H9 (cell line): ENCODE data around the gene TRPV3. TPM values are rescaled to one million over a fixed set of nuclear protein-coding genes. Genes with fewer than 3 reads are reported as not detected.

Experiments
- DNase-seq: peaks from one replicate; pipeline ENCODE4 v3.0.0-alpha.2; 2017
- H2AFZ ChIP-seq: one replicate; pipeline ENCODE4 v1.6.1; 2013; ENCODE audit warnings: mild to moderate bottlenecking, low read length, control low read depth, moderate library complexity
- H2AK5ac ChIP-seq: 2 replicates; pipeline ENCODE4 v1.6.1; 2013; ENCODE audit warnings: low read length, control low read depth, mixed read lengths; ENCODE audit not compliant: insufficient read length
- H2BK120ac ChIP-seq: one replicate; pipeline ENCODE4 v1.6.1; 2013; ENCODE audit warnings: low read depth, mild to moderate bottlenecking, low read length, control low read depth, inconsistent platforms; ENCODE audit not compliant: poor library complexity, severe bottlenecking
- H2BK12ac ChIP-seq: 2 replicates; pipeline ENCODE4 v1.6.1; 2013; ENCODE audit warnings: low read length, control low read depth, mixed read lengths, low read depth; ENCODE audit not compliant: insufficient read length
- H2BK15ac ChIP-seq: 2 replicates; pipeline ENCODE4 v1.6.1; 2013; ENCODE audit warnings: low read depth, low read length, control low read depth
- H2BK20ac ChIP-seq: one replicate; pipeline ENCODE4 v1.6.1; 2013; ENCODE audit warnings: low read depth, mild to moderate bottlenecking, low read length, control low read depth, inconsistent platforms; ENCODE audit not compliant: poor library complexity, severe bottlenecking
- H2BK5ac ChIP-seq: 2 replicates; pipeline ENCODE4 v1.6.1; 2013; ENCODE audit warnings: low read length, control low read depth, mixed read lengths; ENCODE audit not compliant: insufficient read length
- H3K14ac ChIP-seq: 2 replicates; pipeline ENCODE4 v1.6.1; 2013; ENCODE audit warnings: low read length, control low read depth; ENCODE audit not compliant: insufficient read depth
- H3K18ac ChIP-seq: 2 replicates; pipeline ENCODE4 v1.6.1; 2013; ENCODE audit warnings: low read depth, mild to moderate bottlenecking, mixed read lengths, low read length, control low read depth; ENCODE audit not compliant: insufficient read length
- H3K23ac ChIP-seq: 2 replicates; pipeline ENCODE4 v1.6.1; 2013; ENCODE audit warnings: low read length, control low read depth, mixed read lengths, low read depth; ENCODE audit not compliant: insufficient read length
- H3K23me2 ChIP-seq: 2 replicates; pipeline ENCODE4 v1.6.1; 2013; ENCODE audit warnings: low read depth, mild to moderate bottlenecking, mixed read lengths, low read length, control low read depth; ENCODE audit not compliant: insufficient read length, poor library complexity, severe bottlenecking
- H3K27ac ChIP-seq: 2 replicates; pipeline ENCODE4 v1.5.1; 2013; ENCODE audit warnings: low read length, control low read depth, mixed read lengths, low read depth; ENCODE audit not compliant: insufficient read length
- H3K27me3 ChIP-seq: 2 replicates; pipeline ENCODE4 v1.6.1; 2013; ENCODE audit warnings: low read length, control low read depth, inconsistent platforms; ENCODE audit not compliant: insufficient read depth
- H3K4ac ChIP-seq: 2 replicates; pipeline ENCODE4 v1.6.1; 2013; ENCODE audit warnings: low read depth, mild to moderate bottlenecking, control low read depth, inconsistent platforms, low read length, moderate library complexity
- H3K4me1 ChIP-seq: 2 replicates; pipeline ENCODE4 v1.6.1; 2013; ENCODE audit warnings: low read length, control low read depth, inconsistent platforms; ENCODE audit not compliant: insufficient read depth
- H3K4me2 ChIP-seq: 2 replicates; pipeline ENCODE4 v1.6.1; 2013; ENCODE audit warnings: low read length, control low read depth, mixed read lengths; ENCODE audit not compliant: insufficient read length, insufficient read depth
- H3K56ac ChIP-seq: 2 replicates; pipeline ENCODE4 v1.6.1; 2013; ENCODE audit warnings: low read depth, mild to moderate bottlenecking, mixed read lengths, low read length, control low read depth; ENCODE audit not compliant: insufficient read length
- H3K79me1 ChIP-seq: 2 replicates; pipeline ENCODE4 v1.6.1; 2013; ENCODE audit warnings: low read depth, mild to moderate bottlenecking, moderate library complexity, low read length, control low read depth, inconsistent platforms; ENCODE audit not compliant: insufficient read depth, poor library complexity, severe bottlenecking
- H3K79me2 ChIP-seq: 2 replicates; pipeline ENCODE4 v1.6.1; 2013; ENCODE audit warnings: low read length, control low read depth, inconsistent platforms; ENCODE audit not compliant: insufficient read depth
- H3K9ac ChIP-seq: 2 replicates; pipeline ENCODE4 v1.6.1; 2013; ENCODE audit warnings: low read length, control low read depth, mixed read lengths; ENCODE audit not compliant: insufficient read length; ENCODE audit errors: extremely low read depth
- H3K9me3 ChIP-seq: one replicate; pipeline ENCODE4 v1.6.1; 2013; ENCODE audit warnings: low read depth, low read length, inconsistent platforms; ENCODE audit not compliant: control insufficient read depth
- H3T11ph ChIP-seq: one replicate; pipeline ENCODE4 v1.6.1; 2013; ENCODE audit warnings: mild to moderate bottlenecking, low read length, control low read depth, inconsistent platforms
- H4K20me1 ChIP-seq: one replicate; pipeline ENCODE4 v1.6.1; 2013; ENCODE audit not compliant: control insufficient read depth, insufficient read length, insufficient read depth
- H4K5ac ChIP-seq: 2 replicates; pipeline ENCODE4 v1.6.1; 2013; ENCODE audit warnings: low read depth, mild to moderate bottlenecking, mixed read lengths, low read length, control low read depth; ENCODE audit not compliant: insufficient read length
- H4K8ac ChIP-seq: replicated peaks from 2 replicates; pipeline ENCODE4 v1.6.1; 2013; ENCODE audit warnings: low read length, control low read depth, mixed read lengths, low read depth; ENCODE audit not compliant: insufficient read length
- H4K91ac ChIP-seq: 2 replicates; pipeline ENCODE4 v1.6.1; 2013; ENCODE audit warnings: low read depth, mild to moderate bottlenecking, moderate library complexity, mixed read lengths, low read length, control low read depth; ENCODE audit not compliant: insufficient read length
- H3K27ac Mint-ChIP-seq, 3 experiments: 2 replicates in 2 of 3; 3 replicates in 1 of 3; pipeline ENCODE4 v1.8.0; 2020 to 2021; ENCODE audit warnings: mixed read lengths in 3 of 3, mild to moderate bottlenecking in 1 of 3, moderate library complexity in 1 of 3
- H3K27me3 Mint-ChIP-seq: 2 replicates; pipeline ENCODE4 v1.8.0; 2021; ENCODE audit warnings: low read depth, mild to moderate bottlenecking, moderate library complexity, mixed read lengths
- H3K36me3 Mint-ChIP-seq, 3 experiments: 2 replicates in 2 of 3; 3 replicates in 1 of 3; pipeline ENCODE4 v1.8.0; 2020 to 2021; ENCODE audit warnings: low read depth in 3 of 3, mixed read lengths in 3 of 3; ENCODE audit not compliant: insufficient read depth in 1 of 3
- H3K4me1 Mint-ChIP-seq, 2 experiments: 2 replicates each; pipeline ENCODE4 v1.8.0; 2020; ENCODE audit warnings: mixed read lengths in 2 of 2
- H3K4me3 Mint-ChIP-seq, 2 experiments: 2 replicates in 1 of 2; 3 replicates in 1 of 2; pipeline ENCODE4 v1.8.0; 2020 to 2021; ENCODE audit warnings: mild to moderate bottlenecking in 2 of 2, mixed read lengths in 2 of 2, moderate library complexity in 1 of 2
- H3K9me3 Mint-ChIP-seq, 2 experiments: 2 replicates in 1 of 2; 3 replicates in 1 of 2; pipeline ENCODE4 v1.8.0; 2020; ENCODE audit warnings: mild to moderate bottlenecking in 2 of 2, mixed read lengths in 2 of 2, moderate library complexity in 1 of 2
- WGBS: extraction: QIAGEN DNeasy Blood & Tissue Kit; methylation state at CpG from one replicate; pipeline ENCODE4 v1.1.7; 2013; ENCODE audit warnings: missing lambda C conversion rate, low lambda C conversion rate, mixed read lengths; ENCODE audit not compliant: insufficient read length; ENCODE audit errors: extremely low coverage; 5-methylcytosine and 5-hydroxymethylcytosine counted together
- total RNA-seq: library from RNA; stranded (reverse); gene quantifications from 2 replicates; pipeline ENCODE4 v1.2.1, GENCODE V29; 2021
- TF ChIP-seq, protein P1 (sequence below): fragments of 200-600 bp; sonication (generic); conservative IDR thresholded peaks from 3 replicates; pipeline ENCODE4 v1.8.0; 2021; ENCODE audit warnings: antibody characterized with exemption, mild to moderate bottlenecking

TRPV3 gene
- total RNA-seq, 1 experiment from 2014 or later, result 0.63 TPM

GRCh38 chr17:3485481-3486068, 72.0 kb downstream of the TRPV3 start:
- Histone ChIP-seq H4K5ac (no peak overlapping the region), H2BK5ac (no peak overlapping the region), H4K20me1 (no peaks in the 10 kb centered on the region), H2BK12ac (no peak overlapping the region), H3K56ac (no peak overlapping the region), H3K23ac (no peak overlapping the region), H3K4me1 (peaks cover 7% of the 10 kb centered on the region; the same call in 1 of the 2 replicates), H4K91ac (no peak overlapping the region), H3K27ac (no peak overlapping the region), H3K9me3 (no peaks in the 10 kb centered on the region), H3K27me3 (no peaks in the 10 kb centered on the region), H2AFZ (no peak overlapping the region), H3K79me1 (no peaks in the 10 kb centered on the region), H2BK120ac (no peak overlapping the region), H3K4ac (no peak overlapping the region), H3K14ac (no peak overlapping the region), H3K4me2 (no peak overlapping the region), H3K18ac (no peak overlapping the region), H3K23me2 (no peaks in the 10 kb centered on the region), H2BK20ac (no peak overlapping the region), H3K9ac (no peak overlapping the region), H2AK5ac (no peak overlapping the region), H3T11ph (no peak overlapping the region), H3K79me2 (no peaks in the 10 kb centered on the region), H2BK15ac (no peak overlapping the region), H4K8ac (no peak overlapping the region)
- WGBS, result no CpG with 5 or more reads among the region's 8 CpGs
- Mint-ChIP-seq H3K9me3 (no peaks in the 10 kb centered on the region), H3K36me3 (no peaks in the 10 kb centered on the region), H3K27me3 (no peaks in the 10 kb centered on the region; the same call in 1 of the 2 replicates), H3K4me1 (peaks cover 48 to 62% of the 10 kb centered on the region in 2 experiments), H3K4me3 (no peak overlapping the region), H3K27ac (peak overlapping the region in 1 of 3 experiments; percentile 7; a peak in 1 of 7 replicates)
- TF ChIP-seq, protein P1, sequence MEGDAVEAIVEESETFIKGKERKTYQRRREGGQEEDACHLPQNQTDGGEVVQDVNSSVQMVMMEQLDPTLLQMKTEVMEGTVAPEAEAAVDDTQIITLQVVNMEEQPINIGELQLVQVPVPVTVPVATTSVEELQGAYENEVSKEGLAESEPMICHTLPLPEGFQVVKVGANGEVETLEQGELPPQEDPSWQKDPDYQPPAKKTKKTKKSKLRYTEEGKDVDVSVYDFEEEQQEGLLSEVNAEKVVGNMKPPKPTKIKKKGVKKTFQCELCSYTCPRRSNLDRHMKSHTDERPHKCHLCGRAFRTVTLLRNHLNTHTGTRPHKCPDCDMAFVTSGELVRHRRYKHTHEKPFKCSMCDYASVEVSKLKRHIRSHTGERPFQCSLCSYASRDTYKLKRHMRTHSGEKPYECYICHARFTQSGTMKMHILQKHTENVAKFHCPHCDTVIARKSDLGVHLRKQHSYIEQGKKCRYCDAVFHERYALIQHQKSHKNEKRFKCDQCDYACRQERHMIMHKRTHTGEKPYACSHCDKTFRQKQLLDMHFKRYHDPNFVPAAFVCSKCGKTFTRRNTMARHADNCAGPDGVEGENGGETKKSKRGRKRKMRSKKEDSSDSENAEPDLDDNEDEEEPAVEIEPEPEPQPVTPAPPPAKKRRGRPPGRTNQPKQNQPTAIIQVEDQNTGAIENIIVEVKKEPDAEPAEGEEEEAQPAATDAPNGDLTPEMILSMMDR, result no peak
- no peak for DNase-seq
